ENCODE data around the gene RLBP1.

The RLBP1 gene

GRCh38 chr15:89177633-89178306 is 43.6 kb downstream of the RLBP1 start:
- peak; percentile 66 for DNase-seq

GRCh38 chr15:89177116-89177515 is 44.3 kb downstream of the RLBP1 start:
- no peak for DNase-seq

- DNase-seq: no peak
Observed at GRCh38 chr15:89175617-89176191, 45.7 kb downstream of the RLBP1 start.

GRCh38 chr15:89174476-89174875 is 46.9 kb downstream of the RLBP1 start:
- no peak for DNase-seq

- no peak for DNase-seq
Observed at GRCh38 chr15:89172921-89173320, 48.5 kb downstream of the RLBP1 start.

GRCh38 chr15:89171136-89172072 is 50.0 kb downstream of the RLBP1 start:
- peak; percentile 83 for DNase-seq

- no peak for DNase-seq
Observed at GRCh38 chr15:89170364-89170763, 51.0 kb downstream of the RLBP1 start.

- DNase-seq: no peak
Observed at GRCh38 chr15:89168316-89168833, 53.0 kb downstream of the RLBP1 start.

GRCh38 chr15:89167267-89168176 is 53.9 kb downstream of the RLBP1 start:
- peak; percentile 64 for DNase-seq

GRCh38 chr15:89165677-89166076 is 55.7 kb downstream of the RLBP1 start:
- no peak for DNase-seq

GRCh38 chr15:89164712-89165211 is 56.6 kb downstream of the RLBP1 start:
- no peak for DNase-seq

GRCh38 chr15:89163271-89164055 is 57.9 kb downstream of the RLBP1 start:
- DNase-seq: no peak

GRCh38 chr15:89161666-89162065 is 59.7 kb downstream of the RLBP1 start:
- DNase-seq: no peak
